Keratinocyte (primary cell): Measurements from ENCODE around the gene FAM186B. TPM values are rescaled to one million over a fixed set of nuclear protein-coding genes. Genes with fewer than 3 reads are reported as not detected.

ENCODE experiments used
- DNase-seq: peaks from one replicate; pipeline ENCODE4 v3.0.0-alpha.2; 2011; ENCODE audit warnings: low read depth, missing footprints, low spot score
- FAIRE-seq: peaks from 2 replicates; lab custom pipeline; 2011; peaks lifted over from hg19 to GRCh38; lab: Jason Lieb, UNC
- H2AFZ ChIP-seq: 2 replicates; pipeline ENCODE4 v1.6.0; 2012; ENCODE audit warnings: low read length, control low read depth, inconsistent platforms; ENCODE audit not compliant: control insufficient read depth
- H3K27ac ChIP-seq: 2 replicates; pipeline ENCODE4 v1.5.1; 2011; ENCODE audit warnings: low read length; ENCODE audit not compliant: control insufficient read depth, insufficient read depth
- H3K27me3 ChIP-seq: 3 replicates; pipeline ENCODE4 v1.6.0; 2011; ENCODE audit warnings: low read length; ENCODE audit not compliant: control insufficient read depth, insufficient read depth; ENCODE audit errors: extremely low read depth
- H3K36me3 ChIP-seq, 2 experiments: 2 replicates in 1 of 2; 3 replicates in 1 of 2; pipeline ENCODE4 v1.5.1; 2011; ENCODE audit warnings: low read length in 2 of 2, mild to moderate bottlenecking in 1 of 2; ENCODE audit not compliant: control insufficient read depth in 2 of 2, insufficient read depth in 2 of 2; ENCODE audit errors: extremely low read depth in 1 of 2
- H3K4me1 ChIP-seq: 3 replicates; pipeline ENCODE4 v1.5.1; 2011; ENCODE audit warnings: low read length; ENCODE audit not compliant: control insufficient read depth, insufficient read depth; ENCODE audit errors: extremely low read depth
- H3K4me2 ChIP-seq: 3 replicates; pipeline ENCODE4 v1.6.0; 2011; ENCODE audit warnings: low read depth, low read length; ENCODE audit not compliant: control insufficient read depth, insufficient read depth; ENCODE audit errors: extremely low read depth
- H3K4me3 ChIP-seq, 3 experiments: fragments of 200-600 bp in 1 of 3; sonication (generic) in 1 of 3; 2 replicates in 2 of 3; 3 replicates in 1 of 3; pipeline ENCODE4 v1.5.1; 2011 to 2016; ENCODE audit warnings: low read length in 3 of 3, mild to moderate bottlenecking in 3 of 3, control low read depth in 2 of 3, inconsistent platforms in 1 of 3, low read depth in 1 of 3, mixed read lengths in 1 of 3, mixed run types in 1 of 3, moderate library complexity in 1 of 3; ENCODE audit not compliant: control insufficient read depth in 2 of 3, insufficient read depth in 2 of 3; ENCODE audit errors: extremely low read depth in 1 of 3
- H3K79me2 ChIP-seq: 2 replicates; pipeline ENCODE4 v1.6.0; 2012; ENCODE audit warnings: low read length; ENCODE audit not compliant: control insufficient read depth, insufficient read depth
- H3K9ac ChIP-seq: 3 replicates; pipeline ENCODE4 v1.6.0; 2011; ENCODE audit warnings: low read length; ENCODE audit not compliant: control insufficient read depth, insufficient read depth; ENCODE audit errors: extremely low read depth
- H3K9me1 ChIP-seq: 3 replicates; pipeline ENCODE4 v1.6.0; 2011; ENCODE audit warnings: low read length; ENCODE audit not compliant: control insufficient read depth, insufficient read depth; ENCODE audit errors: extremely low read depth
- H3K9me3 ChIP-seq: 2 replicates; pipeline ENCODE4 v1.5.1; 2012; ENCODE audit warnings: low read depth, low read length; ENCODE audit not compliant: control insufficient read depth
- H4K20me1 ChIP-seq: 3 replicates; pipeline ENCODE4 v1.6.0; 2011; ENCODE audit warnings: low read length; ENCODE audit not compliant: control insufficient read depth, insufficient read depth; ENCODE audit errors: extremely low read depth
- CTCF ChIP-seq, 3 experiments: IDR thresholded peaks in 1 of 3; conservative IDR thresholded peaks in 1 of 3; optimal IDR thresholded peaks in 1 of 3; 2 replicates in 2 of 3; 3 replicates in 1 of 3; pipeline versions ENCODE3 to v1.5.1; 2011; ENCODE audit warnings: low read length in 3 of 3, mild to moderate bottlenecking in 3 of 3, moderate library complexity in 2 of 3, control low read depth in 1 of 3, inconsistent platforms in 1 of 3; ENCODE audit not compliant: insufficient read depth in 2 of 3; ENCODE audit errors: extremely low read depth in 1 of 3
- EZH2 ChIP-seq: IDR thresholded peaks from one replicate; pipeline ENCODE4 v1.6.1; 2012; ENCODE audit warnings: inconsistent platforms, mild to moderate bottlenecking, low read length, moderate library complexity
- dilution Hi-C: fragments of 300-500 bp; cut with MboI; formaldehyde crosslinking; loops from one replicate; pipeline ENCODE4 v1.7.0; 2020; ENCODE audit warnings: low sequenced_read_pairs; ENCODE audit not compliant: extremely low pct_ligation_motif_present
- polyA plus RNA-seq, 5 experiments: library from polyadenylated mRNA; depleted of rRNA in 3 of 5; stranded (reverse) in 3 of 5; stranded (forward) in 1 of 5; unstranded in 1 of 5; fragments of >200 nt; gene quantifications; 1 replicate in 1 of 5; 2 replicates in 3 of 5; 3 replicates in 1 of 5; pipeline versions ENCODE4 v1.2.1 to v1.2.3, GENCODE V29; 2011 to 2012; ENCODE audit warnings: missing spikeins in 2 of 5, low read depth in 1 of 5, low replicate concordance in 1 of 5

Gene FAM186B
- polyA plus RNA-seq, 1 donor (not counting 4 experiments of a cell fraction or from before 2014, with no cell fraction given), result 0.13 TPM

- no peak overlapping the region for H3K4me3 ChIP-seq
- no peaks in the 10 kb centered on the region for H4K20me1 ChIP-seq
- no peaks in the 10 kb centered on the region for H3K9me3 ChIP-seq
- H3K4me1 ChIP-seq, result peaks cover 27% of the 10 kb centered on the region
- H3K27me3 ChIP-seq, result peaks cover 41% of the 10 kb centered on the region
- no peak overlapping the region for H3K4me2 ChIP-seq
- dilution Hi-C loops, result no loop called here
- H3K79me2 ChIP-seq, result no peaks in the 10 kb centered on the region
- no peaks in the 10 kb centered on the region for H3K36me3 ChIP-seq
- H3K9ac ChIP-seq, result no peak overlapping the region
- H3K27ac ChIP-seq, result no peak overlapping the region
- DNase-seq (no peak), FAIRE-seq (no peak)
- H3K9me1 ChIP-seq, result peaks cover 5% of the 10 kb centered on the region
- no peak for TF ChIP-seq CTCF (optimal IDR thresholded peaks at IDR 0.05 in 1 of 3, IDR thresholded peaks at IDR 0.05 in 1 of 3, conservative IDR thresholded peaks at IDR 0.05 in 1 of 3; ENCODE audit: extremely low read depth in 1 of 3, insufficient read depth in 2 of 3, low read length in 3 of 3)
- TF ChIP-seq EZH2, result no peak
- no peak overlapping the region for H2AFZ ChIP-seq
Measured at GRCh38 chr12:49546481-49546880, 59.0 kb downstream of the FAM186B start.

GRCh38 chr12:49545815-49546214, 59.6 kb downstream of the FAM186B start:
- dilution Hi-C loops, result no loop called here

More at GRCh38 chr12:49545815-49546214, 59.6 kb downstream of the FAM186B start:
- Histone ChIP-seq H3K4me1 (peaks cover 33% of the 10 kb centered on the region), H3K36me3 (no peaks in the 10 kb centered on the region), H3K4me2 (no peak overlapping the region), H3K27me3 (peaks cover 34% of the 10 kb centered on the region), H3K9ac (no peak overlapping the region), H2AFZ (no peak overlapping the region), H3K27ac (no peak overlapping the region), H3K4me3 (no peak overlapping the region), H3K9me1 (peaks cover 5% of the 10 kb centered on the region), H4K20me1 (no peaks in the 10 kb centered on the region), H3K9me3 (no peaks in the 10 kb centered on the region), H3K79me2 (no peaks in the 10 kb centered on the region)
- FAIRE-seq (no peak), DNase-seq (no peak)
- TF ChIP-seq CTCF (optimal IDR thresholded peaks at IDR 0.05 in 1 of 3, IDR thresholded peaks at IDR 0.05 in 1 of 3, conservative IDR thresholded peaks at IDR 0.05 in 1 of 3; ENCODE audit: extremely low read depth in 1 of 3, insufficient read depth in 2 of 3, low read length in 3 of 3) (no peak), EZH2 (no peak)
